A549 (cell line): ENCODE results near the gene IFFO2. TPM values are rescaled to one million over a fixed set of nuclear protein-coding genes. Genes with fewer than 3 reads are reported as not detected.

Experiments used
- ATAC-seq, 2 experiments: fragments of 200-7000 bp in 1 of 2; fragments of >200 bp in 1 of 2; cut with Nextera tagmentation in 1 of 2; cut with Tn5 transposase in 1 of 2; 3 replicates each; pipeline versions ENCODE4 v1.8.0 to v1.9.1; 2018 to 2020; ENCODE audit warnings: mild to moderate bottlenecking in 1 of 2, moderate library complexity in 1 of 2
- CTCF ChIA-PET: fragments of 300-600 bp; sonication (Branson Sonifier 250); formaldehyde crosslinking; extraction: SDS; loops from one replicate; lab custom pipeline; 2021; ENCODE audit warnings: antibody characterized with exemption, inconsistent platforms; lab: Yijun Ruan, JAX
- POLR2A ChIA-PET: fragments of 350-600 bp; formaldehyde crosslinking; extraction: SDS; loops from one replicate; lab custom pipeline; 2021; ENCODE audit warnings: antibody characterized with exemption, inconsistent platforms; lab: Yijun Ruan, JAX
- DNase-seq, 2 experiments: peaks; one replicate each; pipeline versions ENCODE4 v3.0.0 to v3.0.0-alpha.2; 2011 to 2016; ENCODE audit warnings: low read depth in 1 of 2, low spot score in 1 of 2
- FAIRE-seq: peaks from 2 replicates; lab custom pipeline; 2011; peaks lifted over from hg19 to GRCh38; lab: Jason Lieb, UNC
- H3K27ac ChIP-seq, 2 experiments: fragments of >200 bp; sonication (Bioruptor Twin); formaldehyde crosslinking; 3 replicates each; pipeline ENCODE4 v1.5.1; 2016 to 2017
- H3K4me1 ChIP-seq: fragments of >200 bp; sonication (Bioruptor Twin); formaldehyde crosslinking; 3 replicates; pipeline ENCODE4 v1.6.1; 2016
- H3K4me2 ChIP-seq: fragments of >200 bp; sonication (Bioruptor Twin); formaldehyde crosslinking; 3 replicates; pipeline ENCODE4 v1.6.1; 2016
- H3K4me3 ChIP-seq: fragments of >200 bp; sonication (Bioruptor Twin); formaldehyde crosslinking; 3 replicates; pipeline ENCODE4 v1.5.1; 2016
- H3K9me3 ChIP-seq: fragments of >200 bp; sonication (Bioruptor Twin); formaldehyde crosslinking; 3 replicates; pipeline ENCODE4 v1.6.1; 2016
- CBX2 ChIP-seq: fragments of 200-600 bp; sonication (generic); IDR thresholded peaks from 2 replicates; pipeline ENCODE4 v1.6.1; 2016; ENCODE audit warnings: low read depth, mild to moderate bottlenecking, borderline replicate concordance
- ELK1 ChIP-seq: fragments of 150-350 bp; IDR thresholded peaks from 2 replicates; pipeline ENCODE4 v1.6.1; 2014; ENCODE audit warnings: low read depth, mild to moderate bottlenecking, low read length
- ESRRA ChIP-seq: fragments of 150-350 bp; IDR thresholded peaks from 2 replicates; pipeline ENCODE4 v1.6.1; 2014; ENCODE audit warnings: mild to moderate bottlenecking, low read length, borderline replicate concordance
- GATA3 ChIP-seq: IDR thresholded peaks from 2 replicates; pipeline ENCODE4 v1.6.1; 2012; ENCODE audit warnings: borderline replicate concordance
- HDAC2 ChIP-seq: fragments of 200-600 bp; sonication (generic); IDR thresholded peaks from 2 replicates; pipeline ENCODE4 v1.6.1; 2016
- HEYL ChIP-seq: fragments of 250-450 bp; sonication (Bioruptor Pico); IDR thresholded peaks from 2 replicates; pipeline ENCODE4 v1.8.0; 2021; ENCODE audit warnings: mild to moderate bottlenecking, moderate library complexity
- HOXA7 ChIP-seq: fragments of 250-450 bp; sonication (Bioruptor Pico); IDR thresholded peaks from 2 replicates; pipeline ENCODE4 v1.5.0; 2020; ENCODE audit warnings: mild to moderate bottlenecking, moderate library complexity
- JUN ChIP-seq, 2 experiments: fragments of >200 bp; sonication (Bioruptor Twin); formaldehyde crosslinking; IDR thresholded peaks; 2 replicates in 1 of 2; 3 replicates in 1 of 2; pipeline ENCODE4 v1.6.1; 2016 to 2017
- JUNB ChIP-seq: fragments of >200 bp; sonication (Bioruptor Twin); formaldehyde crosslinking; IDR thresholded peaks from 2 replicates; pipeline ENCODE4 v1.6.1; 2016
- KDM1A ChIP-seq: fragments of 200-600 bp; sonication (generic); IDR thresholded peaks from 2 replicates; pipeline ENCODE4 v1.6.1; 2016; ENCODE audit warnings: low read depth, mild to moderate bottlenecking
- NFE2L2 ChIP-seq: fragments of 150-350 bp; conservative IDR thresholded peaks from 2 replicates; pipeline ENCODE4 v1.6.1; 2014; ENCODE audit warnings: low read length
- NR3C1 ChIP-seq: fragments of >200 bp; sonication (Bioruptor Twin); formaldehyde crosslinking; IDR thresholded peaks from 3 replicates; pipeline ENCODE4 v1.6.1; 2017
- PBX3 ChIP-seq: IDR thresholded peaks from 2 replicates; pipeline ENCODE4 v1.6.1; 2012
- RAD21 ChIP-seq, 2 experiments: fragments of >200 bp in 1 of 2; sonication (Bioruptor Twin) in 1 of 2; formaldehyde crosslinking in 1 of 2; IDR thresholded peaks in 1 of 2; conservative IDR thresholded peaks in 1 of 2; 2 replicates in 1 of 2; 3 replicates in 1 of 2; pipeline ENCODE4 v1.6.1; 2012 to 2018; ENCODE audit warnings: inconsistent platforms in 1 of 2
- RARB ChIP-seq: fragments of 250-450 bp; sonication (Bioruptor Pico); IDR thresholded peaks from 2 replicates; pipeline ENCODE4 v1.8.0; 2021; ENCODE audit warnings: mild to moderate bottlenecking, moderate library complexity
- RFX5 ChIP-seq: fragments of 450-650 bp; IDR thresholded peaks from 2 replicates; pipeline ENCODE4 v1.7.1; 2014; ENCODE audit warnings: antibody characterized with exemption, mild to moderate bottlenecking, moderate library complexity
- RNF2 ChIP-seq: fragments of 200-600 bp; sonication (generic); IDR thresholded peaks from 2 replicates; pipeline ENCODE4 v1.6.1; 2016; ENCODE audit warnings: low read depth, mild to moderate bottlenecking, antibody characterized with exemption, moderate library complexity, borderline replicate concordance
- SMC3 ChIP-seq: fragments of >200 bp; sonication (Bioruptor Twin); formaldehyde crosslinking; IDR thresholded peaks from 3 replicates; pipeline ENCODE4 v1.6.1; 2018; ENCODE audit warnings: inconsistent platforms
- TFCP2L1 ChIP-seq: fragments of 250-450 bp; sonication (Bioruptor Pico); IDR thresholded peaks from 2 replicates; pipeline ENCODE4 v1.5.0; 2021; ENCODE audit warnings: mild to moderate bottlenecking
- TP53 ChIP-seq: fragments of 250-450 bp; sonication (Bioruptor Pico); IDR thresholded peaks from 2 replicates; pipeline ENCODE4 v1.5.0; 2021; ENCODE audit warnings: mild to moderate bottlenecking, moderate library complexity
- USF2 ChIP-seq: fragments of 450-650 bp; IDR thresholded peaks from 2 replicates; pipeline ENCODE4 v1.6.1; 2014; ENCODE audit warnings: antibody characterized with exemption
- WGBS: methylation state at CpG from one replicate; pipeline ENCODE4 v1.1.6; 2017; ENCODE audit errors: missing lambda C conversion rate; 5-methylcytosine and 5-hydroxymethylcytosine counted together
- polyA plus RNA-seq, 4 experiments: library from polyadenylated mRNA; depleted of rRNA in 3 of 4; stranded (reverse); fragments of >200 nt; fragmentation: RNase III in 1 of 4; extraction: RNeasy Plus Mini Kit Qiagen cat#74134 plus additional on column Dnase treatment in 1 of 4; gene quantifications; 2 replicates in 3 of 4; 3 replicates in 1 of 4; pipeline ENCODE4 v1.2.3, GENCODE V29; 2011 to 2017
- TF ChIP-seq, protein P1 (sequence below): fragments of >200 bp; sonication (Bioruptor Twin); formaldehyde crosslinking; IDR thresholded peaks from 3 replicates; pipeline ENCODE4 v1.5.1; 2016
- TF ChIP-seq, protein P2 (sequence below): fragments of >200 bp; sonication (Bioruptor Twin); formaldehyde crosslinking; IDR thresholded peaks from 3 replicates; pipeline ENCODE4 v1.6.1; 2016

IFFO2 gene
- polyA plus RNA-seq, 2 of the 4 experiments (the other 2 are of a cell fraction) = 24.3 to 53.9 TPM

DNA sequence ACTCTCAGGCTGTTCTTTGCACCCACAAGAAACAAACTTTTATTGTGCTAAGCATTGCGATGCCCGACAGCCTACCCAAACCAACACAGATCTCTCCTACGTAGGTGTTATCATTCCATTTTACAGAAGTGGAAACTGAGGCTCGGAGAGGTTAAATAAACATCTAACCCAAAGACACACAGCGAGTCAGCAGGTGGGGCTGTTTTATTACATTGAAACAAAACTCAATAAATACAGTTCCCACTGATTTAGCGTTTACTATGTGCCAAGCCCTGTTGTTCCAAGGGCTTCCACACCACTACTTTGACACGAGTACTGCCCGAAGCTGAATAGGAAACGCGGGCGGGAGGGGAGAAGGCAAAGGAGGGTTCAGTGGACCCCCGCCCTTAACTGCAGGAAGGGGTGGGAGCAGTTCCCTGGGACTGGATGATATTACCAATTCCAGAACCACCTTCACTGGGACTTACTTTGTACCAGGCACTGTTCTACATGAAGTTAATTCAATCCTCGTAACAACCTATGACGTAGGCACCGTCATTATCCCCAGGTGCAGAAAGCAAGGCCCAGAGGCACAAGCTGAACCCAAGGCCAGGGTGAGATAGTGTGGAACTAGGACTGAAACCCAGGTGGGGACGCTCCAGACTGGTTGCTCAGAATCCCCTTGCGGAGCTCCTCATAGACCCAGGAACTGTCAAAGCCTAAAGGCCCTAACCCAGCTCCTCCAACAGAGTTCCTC lies 34.8 kb downstream of the IFFO2 start:
- Histone ChIP-seq H3K27ac (peak overlapping the region; percentile 89 to 94), H3K4me1 (peaks cover 53% of the 10 kb centered on the region), H3K4me2 (peak overlapping the region; percentile 83), H3K9me3 (no peaks in the 10 kb centered on the region), H3K4me3 (no peak overlapping the region)
- DNase-seq = no peak
- no peak for TF ChIP-seq CBX2
- TF ChIP-seq RAD21 (conservative IDR thresholded peaks at IDR 0.05 in 1 of 2, IDR thresholded peaks at IDR 0.05 in 1 of 2) = peak; percentile 29 to 31; a peak in 2 of 5 replicates
- TF ChIP-seq, protein P1, sequence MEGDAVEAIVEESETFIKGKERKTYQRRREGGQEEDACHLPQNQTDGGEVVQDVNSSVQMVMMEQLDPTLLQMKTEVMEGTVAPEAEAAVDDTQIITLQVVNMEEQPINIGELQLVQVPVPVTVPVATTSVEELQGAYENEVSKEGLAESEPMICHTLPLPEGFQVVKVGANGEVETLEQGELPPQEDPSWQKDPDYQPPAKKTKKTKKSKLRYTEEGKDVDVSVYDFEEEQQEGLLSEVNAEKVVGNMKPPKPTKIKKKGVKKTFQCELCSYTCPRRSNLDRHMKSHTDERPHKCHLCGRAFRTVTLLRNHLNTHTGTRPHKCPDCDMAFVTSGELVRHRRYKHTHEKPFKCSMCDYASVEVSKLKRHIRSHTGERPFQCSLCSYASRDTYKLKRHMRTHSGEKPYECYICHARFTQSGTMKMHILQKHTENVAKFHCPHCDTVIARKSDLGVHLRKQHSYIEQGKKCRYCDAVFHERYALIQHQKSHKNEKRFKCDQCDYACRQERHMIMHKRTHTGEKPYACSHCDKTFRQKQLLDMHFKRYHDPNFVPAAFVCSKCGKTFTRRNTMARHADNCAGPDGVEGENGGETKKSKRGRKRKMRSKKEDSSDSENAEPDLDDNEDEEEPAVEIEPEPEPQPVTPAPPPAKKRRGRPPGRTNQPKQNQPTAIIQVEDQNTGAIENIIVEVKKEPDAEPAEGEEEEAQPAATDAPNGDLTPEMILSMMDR = peak; percentile 20; the same call in 1 of the 3 replicates
- TF ChIP-seq SMC3 = peak; percentile 24; the same call in 1 of the 3 replicates
- no peak for FAIRE-seq
- CTCF ChIA-PET = interaction anchor here (0.6 to 8.8 kb wide), 9 partner anchors 9 to 240 kb away, joined by 3 to 77 read pairs (median 3); no protein-coding TSS in a partner anchor
- ATAC-seq = peak in 1 of 2 experiments; percentile 16; a peak in 2 of 6 replicates
- WGBS = 79% methylated on average over 17 of the region's 17 CpGs
- POLR2A ChIA-PET = interaction anchor here (0.5 kb wide), 1 partner anchor 690 kb away, joined by 3 read pairs; no protein-coding TSS in a partner anchor

DNA sequence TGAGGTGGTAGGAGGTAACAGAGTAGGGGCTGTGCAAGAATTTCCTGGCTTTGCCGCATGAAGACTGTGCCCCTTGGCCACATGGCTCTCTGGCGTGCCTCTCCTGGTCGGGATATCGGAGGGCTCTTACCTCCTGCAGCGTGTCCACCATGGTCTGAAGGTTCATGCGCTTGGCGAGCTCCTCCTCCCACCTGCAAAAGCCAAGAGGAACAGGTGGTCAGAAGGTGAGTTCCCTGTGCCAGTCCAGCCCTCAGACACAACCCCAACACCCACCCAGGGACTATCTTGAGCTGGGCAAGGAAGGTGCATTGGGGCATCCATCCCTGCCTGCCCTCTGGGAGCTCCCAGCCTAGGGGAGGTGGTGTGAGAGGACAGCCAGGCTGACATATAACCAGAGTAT lies 35.5 kb downstream of the IFFO2 start:
- H3K9me3 ChIP-seq = no peaks in the 10 kb centered on the region
- ChIA-PET POLR2A (no interaction called here), CTCF (interaction anchor here (1.0 to 8.8 kb wide), 6 partner anchors 8 to 175 kb away, joined by 3 to 77 read pairs (median 6); no protein-coding TSS in a partner anchor)
- H3K4me2 ChIP-seq = no peak overlapping the region
- ATAC-seq (no peak), FAIRE-seq (no peak), DNase-seq (no peak)
- WGBS = 96% methylated on average over 7 of the region's 7 CpGs
- H3K4me3 ChIP-seq = no peak overlapping the region
- H3K4me1 ChIP-seq = peaks cover 46% of the 10 kb centered on the region
- peak overlapping the region in 1 of 2 experiments; percentile 94; a peak in 2 of 6 replicates for H3K27ac ChIP-seq
- TF ChIP-seq KDM1A = no peak
- no peak for TF ChIP-seq TP53 (CRISPR knock-in tag)
- TF ChIP-seq HOXA7 = no peak
- no peak for TF ChIP-seq RNF2
- no peak for TF ChIP-seq CBX2

- ChIA-PET CTCF (interaction anchor here (1.5 to 8.8 kb wide), 2 partner anchors 7 to 152 kb away, joined by 3 to 77 read pairs; no protein-coding TSS in a partner anchor), POLR2A (no interaction called here)
- DNase-seq (no peak), ATAC-seq (no peak), FAIRE-seq (no peak)
- no peak for TF ChIP-seq PBX3
- no peak for TF ChIP-seq USF2
- no peak for TF ChIP-seq HDAC2
- no peak for TF ChIP-seq NFE2L2
- no peak for TF ChIP-seq RFX5
- no peak for TF ChIP-seq ESRRA
- TF ChIP-seq ELK1 = no peak
- no peak for TF ChIP-seq RARB (CRISPR knock-in tag)
- no peak for TF ChIP-seq JUNB
- TF ChIP-seq RNF2 = no peak
- no peak for TF ChIP-seq JUN (IDR thresholded peaks at IDR 0.05)
- TF ChIP-seq HEYL (CRISPR knock-in tag) = no peak
- TF ChIP-seq, protein P1 = no peak
- TF ChIP-seq, protein P2, sequence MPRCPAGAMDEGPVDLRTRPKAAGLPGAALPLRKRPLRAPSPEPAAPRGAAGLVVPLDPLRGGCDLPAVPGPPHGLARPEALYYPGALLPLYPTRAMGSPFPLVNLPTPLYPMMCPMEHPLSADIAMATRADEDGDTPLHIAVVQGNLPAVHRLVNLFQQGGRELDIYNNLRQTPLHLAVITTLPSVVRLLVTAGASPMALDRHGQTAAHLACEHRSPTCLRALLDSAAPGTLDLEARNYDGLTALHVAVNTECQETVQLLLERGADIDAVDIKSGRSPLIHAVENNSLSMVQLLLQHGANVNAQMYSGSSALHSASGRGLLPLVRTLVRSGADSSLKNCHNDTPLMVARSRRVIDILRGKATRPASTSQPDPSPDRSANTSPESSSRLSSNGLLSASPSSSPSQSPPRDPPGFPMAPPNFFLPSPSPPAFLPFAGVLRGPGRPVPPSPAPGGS = no peak
- no peak for TF ChIP-seq NR3C1
- TF ChIP-seq TFCP2L1 (CRISPR knock-in tag) = no peak
- no peak for TF ChIP-seq GATA3
- no peak for TF ChIP-seq RAD21 (conservative IDR thresholded peaks at IDR 0.05 in 1 of 2, IDR thresholded peaks at IDR 0.05 in 1 of 2)
- no peak for TF ChIP-seq KDM1A
- H3K4me2 ChIP-seq = no peak overlapping the region
- H3K4me3 ChIP-seq = no peak overlapping the region
- no peak overlapping the region for H3K27ac ChIP-seq
- H3K9me3 ChIP-seq = no peaks in the 10 kb centered on the region
- H3K4me1 ChIP-seq = peaks cover 44% of the 10 kb centered on the region
- 92% methylated on average over 12 of the region's 12 CpGs for WGBS
Observed at GRCh38 chr1:18919956-18920355, 36.5 kb downstream of the IFFO2 start.
